Left ventricle myocardium inferior (tissue), 1 donor: ENCODE results near the gene HPCAL1. TPM values are rescaled to one million over a fixed set of nuclear protein-coding genes. Genes with fewer than 3 reads are reported as not detected.

Source experiments
- DNase-seq: peaks from one replicate; pipeline ENCODE4 v3.0.0-alpha.2; 2020
- H3K27ac ChIP-seq: fragments of 200-600 bp; replicated peaks from 2 replicates; pipeline ENCODE4 v1.8.0; 2021
- H3K27me3 ChIP-seq: fragments of 200-600 bp; 2 replicates; pipeline ENCODE4 v1.8.0; 2021; ENCODE audit warnings: low read depth
- H3K36me3 ChIP-seq: fragments of 200-600 bp; 2 replicates; pipeline ENCODE4 v1.8.0; 2021
- H3K4me1 ChIP-seq: fragments of 200-600 bp; 2 replicates; pipeline ENCODE4 v1.8.0; 2021
- H3K4me3 ChIP-seq: fragments of 200-600 bp; 2 replicates; pipeline ENCODE4 v1.8.0; 2021; ENCODE audit warnings: mild to moderate bottlenecking, moderate library complexity
- H3K9me3 ChIP-seq: fragments of 200-600 bp; replicated peaks from 2 replicates; pipeline ENCODE4 v1.8.0; 2021
- intact Hi-C: fragments of 100-400 bp; cut with micrococcal nuclease; formaldehyde crosslinking; loops from one replicate; pipeline ENCODE4 v1.11.0; 2022
- total RNA-seq: library from RNA; stranded (reverse); fragmentation: NEBNext Ultra II Directional; extraction: Animal tissue kit (Norgen Biotek cat#: 25700); gene quantifications from one replicate; pipeline ENCODE4 v1.2.1, GENCODE V29; 2021
- TF ChIP-seq, protein P1 (sequence below): fragments of 200-600 bp; IDR thresholded peaks from 2 replicates; pipeline ENCODE4 v1.8.0; 2021; ENCODE audit warnings: antibody characterized with exemption, mild to moderate bottlenecking, borderline replicate concordance
- donor health status: DM: no; HTN: yes; CAD: no; lungs with severe emphysema.

Gene HPCAL1
- total RNA-seq, 1 donor from 2014 or later = 29.4 TPM

DNA sequence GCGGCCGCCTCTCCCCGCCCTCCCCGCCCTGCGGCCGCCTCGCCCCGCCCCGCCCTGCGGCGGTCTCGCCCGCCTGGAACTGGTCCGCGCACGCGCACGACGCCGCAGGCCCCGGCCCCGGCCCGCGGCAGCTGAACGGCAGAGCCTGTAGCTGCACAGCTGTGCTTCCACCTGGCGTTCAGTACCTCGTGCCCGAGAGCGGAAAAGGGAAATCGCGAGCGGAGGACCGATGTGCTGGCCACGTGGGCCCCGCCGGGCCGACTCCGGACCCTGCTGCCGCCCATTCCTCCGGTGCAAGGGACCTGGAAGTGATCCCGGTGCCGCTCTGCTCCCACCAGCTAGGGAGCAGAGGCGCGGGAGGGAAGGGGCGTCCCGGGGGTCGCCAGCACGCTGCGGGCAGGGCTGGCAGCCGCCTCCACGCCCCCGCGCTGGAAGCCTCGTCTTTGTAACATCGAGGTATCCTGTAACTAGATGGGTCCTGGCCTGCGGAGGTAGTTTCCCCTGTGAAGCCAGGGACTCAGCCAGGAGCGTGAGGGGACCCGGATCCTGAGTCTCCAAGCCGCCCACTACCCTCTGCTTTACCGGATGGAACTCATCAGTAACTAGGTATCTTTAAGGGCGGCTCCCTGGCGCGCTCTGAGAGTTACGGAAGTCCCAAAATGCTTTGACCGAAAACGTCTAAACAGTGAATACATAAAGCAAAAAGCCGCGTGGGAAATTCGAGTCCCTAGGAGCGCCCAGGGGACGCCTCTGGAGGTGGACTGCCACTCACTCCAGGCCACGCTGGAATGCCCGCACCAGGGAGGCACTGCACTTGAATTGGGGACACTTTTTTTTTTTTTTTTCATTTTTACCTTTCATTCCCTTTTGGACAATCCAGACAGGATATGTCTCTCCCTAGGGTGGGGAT lies 146.1 kb downstream of the HPCAL1 start:
- Histone ChIP-seq H3K9me3 (no peaks in the 10 kb centered on the region), H3K4me3 (peak overlapping the region; percentile 88), H3K27me3 (no peaks in the 10 kb centered on the region), H3K27ac (peak overlapping the region; percentile 90), H3K36me3 (peaks cover 11% of the 10 kb centered on the region), H3K4me1 (peaks cover 45% of the 10 kb centered on the region)
- DNase-seq = peak; percentile 88
- TF ChIP-seq, protein P1, sequence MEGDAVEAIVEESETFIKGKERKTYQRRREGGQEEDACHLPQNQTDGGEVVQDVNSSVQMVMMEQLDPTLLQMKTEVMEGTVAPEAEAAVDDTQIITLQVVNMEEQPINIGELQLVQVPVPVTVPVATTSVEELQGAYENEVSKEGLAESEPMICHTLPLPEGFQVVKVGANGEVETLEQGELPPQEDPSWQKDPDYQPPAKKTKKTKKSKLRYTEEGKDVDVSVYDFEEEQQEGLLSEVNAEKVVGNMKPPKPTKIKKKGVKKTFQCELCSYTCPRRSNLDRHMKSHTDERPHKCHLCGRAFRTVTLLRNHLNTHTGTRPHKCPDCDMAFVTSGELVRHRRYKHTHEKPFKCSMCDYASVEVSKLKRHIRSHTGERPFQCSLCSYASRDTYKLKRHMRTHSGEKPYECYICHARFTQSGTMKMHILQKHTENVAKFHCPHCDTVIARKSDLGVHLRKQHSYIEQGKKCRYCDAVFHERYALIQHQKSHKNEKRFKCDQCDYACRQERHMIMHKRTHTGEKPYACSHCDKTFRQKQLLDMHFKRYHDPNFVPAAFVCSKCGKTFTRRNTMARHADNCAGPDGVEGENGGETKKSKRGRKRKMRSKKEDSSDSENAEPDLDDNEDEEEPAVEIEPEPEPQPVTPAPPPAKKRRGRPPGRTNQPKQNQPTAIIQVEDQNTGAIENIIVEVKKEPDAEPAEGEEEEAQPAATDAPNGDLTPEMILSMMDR = peak; percentile 28
- intact Hi-C loops = loop anchor here (10.0 kb wide), 1 partner anchor 216 kb away; no protein-coding TSS in a partner anchor

DNA sequence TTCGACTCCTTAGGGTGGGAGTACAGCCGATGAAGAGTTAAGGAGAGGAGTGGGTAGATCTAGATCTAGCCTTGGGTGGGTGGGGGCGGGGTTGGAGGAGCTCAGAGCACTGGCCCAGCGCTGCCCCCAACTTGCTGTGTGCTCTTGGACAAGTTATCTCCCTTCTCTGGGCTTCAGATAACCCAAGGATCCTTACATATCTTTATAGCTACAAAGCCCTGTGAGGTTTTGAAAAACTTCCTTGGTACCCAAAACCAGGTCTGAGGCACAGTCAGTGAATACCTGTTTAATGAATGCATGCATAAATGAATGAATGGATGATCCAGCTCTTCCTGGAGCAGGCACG lies 146.8 kb downstream of the HPCAL1 start:
- no peaks in the 10 kb centered on the region for H3K9me3 ChIP-seq
- peaks cover 5% of the 10 kb centered on the region for H3K36me3 ChIP-seq
- no peak overlapping the region for H3K27ac ChIP-seq
- intact Hi-C loops = loop anchor here (10.0 kb wide), 1 partner anchor 215 kb away; no protein-coding TSS in a partner anchor
- no peaks in the 10 kb centered on the region for H3K27me3 ChIP-seq
- H3K4me3 ChIP-seq = peak overlapping the region; percentile 88
- DNase-seq = no peak
- TF ChIP-seq, protein P1 = no peak
- H3K4me1 ChIP-seq = peaks cover 51% of the 10 kb centered on the region

DNA sequence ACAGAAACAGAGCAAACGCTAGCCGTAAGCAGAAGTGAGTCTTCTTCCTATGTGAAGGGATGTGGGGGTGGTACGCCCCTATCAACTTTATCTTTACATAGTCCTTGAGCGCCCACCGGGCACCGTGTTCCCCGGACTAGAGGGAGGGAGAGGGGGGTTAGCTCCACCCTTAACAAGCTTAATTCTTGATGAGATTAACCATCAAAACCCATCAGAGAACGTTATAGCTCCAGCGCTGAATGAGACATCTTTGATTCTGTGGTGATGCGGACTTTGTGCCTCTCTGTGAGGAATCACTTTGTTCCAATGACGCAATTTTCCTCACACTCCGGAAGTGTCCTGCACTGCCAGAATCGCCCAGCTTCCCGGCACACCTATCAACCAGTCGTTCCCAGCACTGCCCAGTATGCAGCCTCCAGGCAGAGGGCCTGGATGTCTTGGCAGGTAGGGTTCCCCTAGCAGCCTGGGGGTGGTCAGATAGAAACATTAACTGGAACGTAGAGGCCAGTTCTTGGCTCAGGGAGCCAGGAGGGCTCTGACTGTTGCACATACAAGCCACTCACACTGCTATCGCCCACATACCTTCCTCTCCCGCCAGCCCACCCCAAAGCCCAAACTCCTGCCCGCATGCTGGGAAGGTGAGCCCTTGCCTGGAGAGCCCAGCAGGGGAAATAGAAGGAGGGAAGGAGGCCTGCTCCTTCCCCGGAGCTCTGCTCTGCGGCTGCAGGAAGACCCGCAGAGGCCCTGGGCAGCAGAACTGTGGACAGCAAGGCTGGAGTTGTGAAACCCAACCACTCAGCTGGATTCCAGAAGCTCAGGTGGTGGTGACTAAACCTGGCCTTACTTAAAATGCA lies 147.4 kb downstream of the HPCAL1 start:
- no peaks in the 10 kb centered on the region for H3K27me3 ChIP-seq
- DNase-seq = no peak
- peak overlapping the region; percentile 88 for H3K4me3 ChIP-seq
- H3K27ac ChIP-seq = no peak overlapping the region
- no peaks in the 10 kb centered on the region for H3K36me3 ChIP-seq
- H3K9me3 ChIP-seq = no peaks in the 10 kb centered on the region
- TF ChIP-seq, protein P1 = no peak
- intact Hi-C loops = loop anchor here (10.0 kb wide), 1 partner anchor 215 kb away; no protein-coding TSS in a partner anchor
- H3K4me1 ChIP-seq = peaks cover 57% of the 10 kb centered on the region

DNA sequence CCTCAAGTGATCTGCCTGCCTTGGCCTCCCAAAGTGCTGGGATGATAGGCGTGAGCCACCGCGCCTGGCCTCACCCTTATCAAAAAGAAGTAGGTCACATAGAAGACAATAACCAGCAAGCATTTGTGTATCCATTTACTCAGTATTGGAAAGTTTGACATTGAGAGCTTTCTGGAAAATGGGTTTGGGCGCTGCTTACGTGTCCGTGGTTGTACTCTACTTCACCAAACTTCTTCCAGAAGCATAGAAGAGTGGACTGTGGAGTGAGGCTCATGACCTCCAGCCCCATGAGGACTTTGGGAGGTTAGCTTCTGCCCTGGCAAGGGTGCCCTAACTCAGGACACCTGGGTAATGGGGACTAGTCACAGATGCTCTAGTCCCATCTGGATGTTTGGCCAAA lies 149.1 kb downstream of the HPCAL1 start:
- H3K4me3 ChIP-seq = no peak overlapping the region
- H3K36me3 ChIP-seq = no peaks in the 10 kb centered on the region
- TF ChIP-seq, protein P1 = no peak
- intact Hi-C loops = no loop called here
- no peak for DNase-seq
- H3K4me1 ChIP-seq = peaks cover 47% of the 10 kb centered on the region
- H3K27me3 ChIP-seq = no peaks in the 10 kb centered on the region
- H3K9me3 ChIP-seq = no peaks in the 10 kb centered on the region
- no peak overlapping the region for H3K27ac ChIP-seq

DNA sequence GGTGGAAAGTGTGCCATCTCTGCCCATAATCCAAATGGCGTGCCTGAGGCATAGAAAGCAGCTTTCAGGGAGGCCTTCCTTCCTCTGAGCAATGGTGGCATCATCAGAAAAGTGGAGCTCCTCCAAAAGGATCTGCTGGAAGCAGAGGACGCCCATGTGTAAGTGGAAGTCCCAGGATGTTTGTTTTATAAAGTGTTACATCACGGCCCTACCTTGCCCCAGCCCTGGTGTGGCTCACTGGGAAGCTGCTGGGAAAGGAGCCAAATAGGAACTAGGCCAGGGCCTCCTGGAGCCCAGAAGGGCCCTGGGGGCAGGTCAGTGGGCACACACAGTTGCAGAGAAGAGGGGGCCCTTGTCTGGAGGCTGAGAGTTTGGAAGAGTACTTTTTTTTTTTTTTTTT lies 149.6 kb downstream of the HPCAL1 start:
- no peak for DNase-seq
- no peaks in the 10 kb centered on the region for H3K9me3 ChIP-seq
- H3K36me3 ChIP-seq = no peaks in the 10 kb centered on the region
- intact Hi-C loops = no loop called here
- peaks cover 42% of the 10 kb centered on the region for H3K4me1 ChIP-seq
- H3K27ac ChIP-seq = no peak overlapping the region
- H3K27me3 ChIP-seq = no peaks in the 10 kb centered on the region
- no peak overlapping the region for H3K4me3 ChIP-seq
- TF ChIP-seq, protein P1 = no peak
